SK-N-SH treated with all-trans-retinoic acid at 6 μM for 48 hours (cell line): ENCODE data around the gene NEIL3.
"Not testable (repeated sequence)": the region's sequence is repeated elsewhere in the genome, so short reads cannot be mapped to it uniquely, and the experiment has no call there.

ENCODE experiments used
- ATAC-seq: fragments of 200-7000 bp; cut with Tn5 transposase; 3 replicates; pipeline ENCODE4 v1.9.1; 2020; ENCODE audit warnings: mild to moderate bottlenecking, moderate library complexity
- ARNTL ChIP-seq: fragments of 450-650 bp; formaldehyde crosslinking; IDR thresholded peaks from 2 replicates; pipeline ENCODE4 v1.5.0; 2020; ENCODE audit warnings: low read depth, mild to moderate bottlenecking, moderate library complexity, borderline replicate concordance
- BACH2 ChIP-seq: fragments of 250-450 bp; sonication (Bioruptor Pico); IDR thresholded peaks from 2 replicates; pipeline ENCODE4 v1.9.0; 2021; ENCODE audit warnings: mild to moderate bottlenecking, borderline replicate concordance
- CREB5 ChIP-seq: fragments of 250-450 bp; sonication (Bioruptor Pico); IDR thresholded peaks from 2 replicates; pipeline ENCODE4 v1.5.1; 2020; ENCODE audit warnings: low read depth, mild to moderate bottlenecking, moderate library complexity
- CSDC2 ChIP-seq: fragments of 250-450 bp; sonication (Bioruptor Pico); IDR thresholded peaks from 2 replicates; pipeline ENCODE4 v1.5.0; 2020; ENCODE audit warnings: mild to moderate bottlenecking, moderate library complexity
- CSRNP3 ChIP-seq: fragments of 250-450 bp; sonication (Bioruptor Pico); IDR thresholded peaks from 2 replicates; pipeline ENCODE4 v1.5.1; 2021; ENCODE audit warnings: mild to moderate bottlenecking, moderate library complexity
- ESRRG ChIP-seq: fragments of 250-450 bp; sonication (Bioruptor Pico); IDR thresholded peaks from 2 replicates; pipeline ENCODE4 v1.6.1; 2021; ENCODE audit warnings: mild to moderate bottlenecking
- GLIS3 ChIP-seq: fragments of 250-450 bp; sonication (Bioruptor Pico); IDR thresholded peaks from 2 replicates; pipeline ENCODE4 v1.5.0; 2020; ENCODE audit warnings: mild to moderate bottlenecking, moderate library complexity
- ISL1 ChIP-seq: fragments of 250-450 bp; sonication (Bioruptor Pico); IDR thresholded peaks from 2 replicates; pipeline ENCODE4 v2.1.2; 2022; ENCODE audit warnings: mild to moderate bottlenecking, moderate library complexity
- OSR1 ChIP-seq: fragments of 250-450 bp; sonication (Bioruptor Pico); IDR thresholded peaks from 2 replicates; pipeline ENCODE4 v1.8.0; 2022; ENCODE audit warnings: moderate library complexity, mild to moderate bottlenecking, inconsistent platforms
- PATZ1 ChIP-seq: fragments of 250-450 bp; sonication (Bioruptor Pico); IDR thresholded peaks from 2 replicates; pipeline ENCODE4 v1.8.0; 2020; ENCODE audit warnings: mild to moderate bottlenecking, moderate library complexity, borderline replicate concordance
- SNAI2 ChIP-seq: fragments of 250-450 bp; sonication (Bioruptor Pico); IDR thresholded peaks from 2 replicates; pipeline ENCODE4 v1.5.0; 2020; ENCODE audit warnings: mild to moderate bottlenecking, moderate library complexity
- TCF4 ChIP-seq: fragments of 250-450 bp; sonication (Bioruptor Pico); IDR thresholded peaks from 2 replicates; pipeline ENCODE4 v1.8.0; 2021; ENCODE audit warnings: mild to moderate bottlenecking, moderate library complexity, borderline replicate concordance
- TOX ChIP-seq: fragments of 250-450 bp; sonication (Bioruptor Pico); IDR thresholded peaks from 2 replicates; pipeline ENCODE4 v1.8.0; 2021; ENCODE audit warnings: mild to moderate bottlenecking, moderate library complexity, borderline replicate concordance
- TSHZ2 ChIP-seq: fragments of 250-450 bp; sonication (Bioruptor Pico); IDR thresholded peaks from 2 replicates; pipeline ENCODE4 v1.5.0; 2020; ENCODE audit warnings: mild to moderate bottlenecking, moderate library complexity
- ZC3H10 ChIP-seq: fragments of 250-450 bp; sonication (Bioruptor Pico); IDR thresholded peaks from 2 replicates; pipeline ENCODE4 v1.5.1; 2021; ENCODE audit warnings: mild to moderate bottlenecking, moderate library complexity
- ZFP3 ChIP-seq: fragments of 250-450 bp; sonication (Bioruptor Pico); IDR thresholded peaks from 2 replicates; pipeline ENCODE4 v1.5.0; 2020; ENCODE audit warnings: mild to moderate bottlenecking, moderate library complexity
- ZNF565 ChIP-seq: fragments of 450-650 bp; formaldehyde crosslinking; conservative IDR thresholded peaks from 2 replicates; pipeline ENCODE4 v1.5.0; 2020; ENCODE audit warnings: low read depth, mild to moderate bottlenecking, moderate library complexity
- ZNF70 ChIP-seq: fragments of 450-650 bp; formaldehyde crosslinking; IDR thresholded peaks from 2 replicates; pipeline ENCODE4 v1.5.0; 2020; ENCODE audit warnings: mild to moderate bottlenecking, moderate library complexity
- ZNF8 ChIP-seq: fragments of 450-650 bp; formaldehyde crosslinking; IDR thresholded peaks from 2 replicates; pipeline ENCODE4 v1.5.0; 2020; ENCODE audit warnings: mild to moderate bottlenecking, moderate library complexity

NEIL3 gene

GRCh38 chr4:177302371-177303100 is 7.1 kb upstream of the NEIL3 start:
- TF ChIP-seq OSR1 (CRISPR knock-in tag) (no peak), ESRRG (CRISPR knock-in tag) (no peak), CREB5 (CRISPR knock-in tag) (no peak), CSDC2 (CRISPR knock-in tag) (no peak), ZFP3 (CRISPR knock-in tag) (no peak), TCF4 (no peak), PATZ1 (CRISPR knock-in tag) (no peak)
- no peak for ATAC-seq

GRCh38 chr4:177304094-177304493 is 5.6 kb upstream of the NEIL3 start:
- TF ChIP-seq ZNF8 (CRISPR knock-in tag) (no peak), ZFP3 (CRISPR knock-in tag) (no peak)
- TF ChIP-seq, all 23 proteins: peak for 0
- ATAC-seq, result no peak

GRCh38 chr4:177304864-177305263 is 4.8 kb upstream of the NEIL3 start:
- ATAC-seq, result not testable (repeated sequence)

GRCh38 chr4:177308125-177308524 is 1.5 kb upstream of the NEIL3 start:
- no peak for ATAC-seq
- TF ChIP-seq ZNF70 (CRISPR knock-in tag) (no peak), TSHZ2 (no peak), ISL1 (no peak), CSRNP3 (CRISPR knock-in tag) (no peak), ZFP3 (CRISPR knock-in tag) (no peak), TCF4 (no peak), TOX (CRISPR knock-in tag) (no peak), CREB5 (CRISPR knock-in tag) (no peak), GLIS3 (CRISPR knock-in tag) (no peak), PATZ1 (CRISPR knock-in tag) (no peak), SNAI2 (CRISPR knock-in tag) (no peak), OSR1 (CRISPR knock-in tag) (no peak), ZNF8 (CRISPR knock-in tag) (no peak), ZC3H10 (CRISPR knock-in tag) (no peak), ESRRG (CRISPR knock-in tag) (no peak), ARNTL (CRISPR knock-in tag) (no peak), ZNF565 (CRISPR knock-in tag) (no peak), BACH2 (CRISPR knock-in tag) (no peak)
